Stimulated activated CD4-positive, alpha-beta T cell treated with anti-CD3 and anti-CD28 coated beads, Interleukin-1b, Interleukin-23, amount 100 ng/mL, for 1 hour (primary cell): ENCODE data around the gene PNPLA2.
A peak's percentile ranks its signal among the peaks of the same experiment; 100 is the strongest.

Experiments used
- DNase-seq, 2 donors: peaks; one replicate each; pipeline ENCODE4 v3.0.0-alpha.2; 2020; ENCODE audit warnings: low read depth in 2 of 2

The PNPLA2 gene

DNA sequence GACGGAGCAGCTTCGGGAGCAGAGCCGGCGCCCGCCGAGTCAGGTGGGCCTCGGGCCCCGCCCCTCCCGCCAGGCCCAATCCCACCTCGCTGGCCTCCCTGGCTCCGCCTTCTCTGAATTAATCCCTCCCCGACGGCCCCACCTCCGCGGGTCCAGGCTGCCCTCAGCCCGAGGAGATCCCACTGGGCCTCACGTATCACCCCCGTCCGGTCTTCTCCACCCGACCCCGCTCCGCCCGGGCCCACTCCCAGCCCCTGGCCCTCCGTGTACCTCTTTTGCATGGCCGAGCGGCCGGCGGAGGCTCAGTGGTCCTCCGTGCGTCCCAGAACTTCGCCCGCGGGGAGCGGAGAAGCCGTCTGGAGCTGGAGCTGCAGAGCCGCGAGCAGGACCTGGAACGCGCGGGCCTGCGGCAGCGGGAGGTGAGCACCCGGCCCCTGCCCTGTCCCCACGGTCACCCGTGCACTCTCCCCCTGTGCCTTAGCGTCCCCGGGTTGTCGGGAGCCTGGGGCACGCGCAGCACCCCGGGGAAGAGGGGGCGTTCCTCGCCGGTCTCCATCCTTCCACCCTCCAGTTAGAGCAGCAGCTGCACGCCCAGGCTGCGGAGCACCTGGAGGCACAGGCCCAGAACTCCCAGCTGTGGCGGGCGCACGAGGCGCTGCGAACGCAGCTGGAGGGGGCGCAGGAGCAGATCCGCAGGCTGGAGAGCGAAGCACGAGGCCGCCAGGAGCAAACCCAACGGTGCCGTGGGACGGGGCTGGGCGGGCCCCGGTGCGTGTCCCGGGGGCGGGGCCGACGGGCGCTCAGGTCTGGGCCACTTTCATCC is 11.8 kb downstream of the PNPLA2 start:
- no peak for DNase-seq

DNA sequence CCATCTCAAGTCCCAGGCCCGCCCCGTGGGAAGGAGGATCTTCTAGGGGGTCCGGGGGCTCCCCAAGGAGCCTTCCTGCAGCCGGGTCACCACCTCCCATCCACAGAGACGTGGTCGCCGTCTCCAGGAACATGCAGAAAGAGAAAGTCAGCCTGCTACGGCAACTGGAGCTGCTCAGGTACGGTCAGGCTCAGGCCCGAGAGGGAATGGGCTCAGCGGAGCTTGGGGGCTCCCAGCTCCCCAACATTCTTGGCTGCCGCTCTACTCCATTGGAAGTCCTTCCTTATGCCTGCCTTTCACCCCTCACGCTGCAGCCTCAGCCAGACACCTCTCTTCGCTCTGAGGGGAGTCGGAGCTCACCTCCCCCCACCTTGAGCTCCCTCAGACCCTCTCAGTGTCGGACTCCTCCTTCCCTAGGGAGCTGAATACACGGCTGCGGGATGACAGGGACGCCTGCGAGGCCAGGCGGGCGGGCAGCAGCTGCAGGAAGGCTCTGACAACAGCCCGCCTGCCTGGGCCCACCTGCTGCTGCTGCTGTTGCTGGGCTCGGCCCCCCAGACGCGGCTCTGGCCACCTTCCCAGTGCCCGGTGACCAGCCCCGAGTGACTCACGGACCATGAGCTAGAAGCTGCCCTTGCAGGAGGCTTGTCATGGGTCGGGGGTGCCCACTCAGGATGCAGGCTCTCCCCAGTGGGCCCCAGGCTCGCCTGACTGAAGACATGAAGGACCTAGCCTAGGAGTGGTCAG is 12.6 kb downstream of the PNPLA2 start:
- DNase-seq: no peak

DNA sequence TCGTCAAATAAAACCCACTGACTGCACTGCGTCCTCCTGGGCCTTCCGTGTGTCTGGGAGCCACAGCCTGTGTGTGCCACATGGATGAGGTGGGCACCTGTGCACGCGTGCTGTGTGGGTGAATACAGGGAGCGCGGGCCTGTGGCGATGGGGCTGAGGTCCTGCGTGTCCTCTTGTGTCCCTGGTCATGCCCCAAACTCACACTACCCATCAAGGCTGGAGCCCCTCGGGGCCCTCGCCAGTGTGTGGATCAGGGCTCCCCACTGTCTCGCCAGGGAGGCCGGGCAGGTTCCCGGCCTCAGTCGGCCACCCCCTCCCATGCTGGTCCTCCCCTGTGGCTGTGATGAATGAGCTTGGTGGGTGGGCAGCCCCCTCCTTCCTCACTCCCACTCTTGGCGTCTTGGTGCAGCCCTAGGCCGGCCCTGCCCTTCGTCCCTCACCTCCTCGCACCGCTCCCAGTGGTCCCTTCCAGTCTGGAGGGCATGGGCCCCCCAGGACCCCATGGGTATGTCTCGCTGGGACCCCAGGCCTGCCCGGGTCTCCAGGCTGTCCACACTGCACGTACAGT is 13.3 kb downstream of the PNPLA2 start:
- no peak for DNase-seq

DNA sequence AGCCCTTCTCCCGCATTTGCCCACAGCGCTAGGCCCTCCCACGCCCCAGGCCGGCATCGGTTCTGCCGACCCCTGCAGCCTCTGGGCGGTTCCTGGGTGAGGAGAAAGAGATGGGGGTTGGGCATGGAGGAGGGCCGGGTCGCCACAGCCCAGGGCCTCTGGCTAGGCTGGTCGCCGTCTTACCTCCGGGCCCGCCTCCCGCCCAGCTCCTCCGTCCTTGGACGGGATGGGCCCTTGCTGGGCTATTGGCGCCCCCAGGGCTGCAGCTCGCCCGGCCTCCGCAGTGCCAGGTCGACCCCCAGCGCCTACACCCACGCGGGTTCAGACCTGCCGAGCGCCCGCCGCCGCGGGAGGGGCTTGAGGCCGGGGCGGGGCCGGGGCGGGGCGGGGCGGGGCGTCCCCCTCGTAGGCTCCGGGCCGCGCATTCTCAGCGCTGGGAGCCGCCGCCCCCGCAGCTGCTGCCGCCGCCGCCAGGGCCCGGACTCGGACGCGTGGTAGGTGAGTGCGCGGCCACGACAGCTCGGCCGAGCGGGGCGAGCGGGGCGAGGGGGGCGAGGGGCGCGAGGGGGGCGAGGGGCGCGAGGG is 13.9 kb downstream of the PNPLA2 start, which contains the start of gene CD151:
CD151 (plus strand) TSS at position 424 of the 585 bp plus-strand sequence. CDS start 3,118 bp downstream, outside the sequence.
- no peak for DNase-seq

DNA sequence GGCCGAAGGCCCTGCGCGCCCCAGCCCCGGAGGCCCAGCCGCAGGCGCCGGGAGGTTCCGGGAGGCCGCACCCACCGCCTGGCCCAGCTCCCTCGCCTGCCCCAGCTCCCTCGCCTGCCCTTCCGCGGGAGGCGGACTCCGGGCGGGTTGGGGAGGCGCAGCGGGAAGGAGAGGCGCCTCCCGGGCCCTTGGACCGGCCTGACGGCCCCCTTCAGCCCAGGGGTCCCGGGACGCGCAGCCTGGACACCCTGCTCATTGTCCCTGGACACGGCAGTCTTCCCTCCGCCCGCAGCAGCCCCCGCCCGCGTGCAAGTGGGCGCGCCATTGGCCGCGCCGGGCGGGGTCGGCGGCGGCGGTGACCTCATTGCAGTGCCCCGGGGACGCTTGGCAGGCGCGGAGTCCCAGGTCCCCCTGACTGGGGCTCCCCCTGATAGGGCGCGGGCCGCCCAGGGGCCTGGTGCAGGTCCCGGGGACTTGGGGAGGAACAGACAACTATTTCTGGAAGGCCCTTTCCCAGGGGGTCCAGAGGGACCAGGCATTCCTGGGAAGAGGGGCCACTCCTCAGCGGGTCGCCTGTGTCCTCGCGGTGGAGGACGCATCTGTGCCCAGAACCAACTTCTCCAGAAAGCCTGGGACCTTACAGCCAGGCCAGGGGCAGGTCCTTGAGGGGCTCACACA is 14.5 kb downstream of the PNPLA2 start:
- DNase-seq: no peak

DNA sequence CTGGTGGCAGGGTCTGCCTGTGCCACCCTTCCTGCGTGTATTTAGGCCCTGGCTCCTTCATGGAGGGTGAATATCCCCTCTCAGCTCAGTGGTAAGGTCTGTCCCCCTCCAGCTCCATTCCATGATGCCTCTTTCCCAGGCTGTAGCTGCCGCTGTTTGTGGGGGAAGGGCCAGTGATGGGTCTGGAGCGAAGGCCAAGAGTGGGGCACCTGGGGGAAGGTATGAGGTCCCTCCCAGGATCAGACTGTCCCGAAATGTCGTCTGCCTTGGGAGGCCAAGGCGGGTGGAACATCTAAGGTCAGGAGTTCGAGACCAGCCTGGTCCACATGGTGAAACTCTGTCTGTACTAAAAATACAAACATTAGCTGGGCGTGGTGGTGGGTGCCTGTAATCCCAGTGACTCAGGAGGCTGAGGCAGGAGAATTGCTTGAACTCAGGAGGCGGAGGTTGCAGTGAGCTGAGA is 15.2 kb downstream of the PNPLA2 start:
- DNase-seq: no peak

DNA sequence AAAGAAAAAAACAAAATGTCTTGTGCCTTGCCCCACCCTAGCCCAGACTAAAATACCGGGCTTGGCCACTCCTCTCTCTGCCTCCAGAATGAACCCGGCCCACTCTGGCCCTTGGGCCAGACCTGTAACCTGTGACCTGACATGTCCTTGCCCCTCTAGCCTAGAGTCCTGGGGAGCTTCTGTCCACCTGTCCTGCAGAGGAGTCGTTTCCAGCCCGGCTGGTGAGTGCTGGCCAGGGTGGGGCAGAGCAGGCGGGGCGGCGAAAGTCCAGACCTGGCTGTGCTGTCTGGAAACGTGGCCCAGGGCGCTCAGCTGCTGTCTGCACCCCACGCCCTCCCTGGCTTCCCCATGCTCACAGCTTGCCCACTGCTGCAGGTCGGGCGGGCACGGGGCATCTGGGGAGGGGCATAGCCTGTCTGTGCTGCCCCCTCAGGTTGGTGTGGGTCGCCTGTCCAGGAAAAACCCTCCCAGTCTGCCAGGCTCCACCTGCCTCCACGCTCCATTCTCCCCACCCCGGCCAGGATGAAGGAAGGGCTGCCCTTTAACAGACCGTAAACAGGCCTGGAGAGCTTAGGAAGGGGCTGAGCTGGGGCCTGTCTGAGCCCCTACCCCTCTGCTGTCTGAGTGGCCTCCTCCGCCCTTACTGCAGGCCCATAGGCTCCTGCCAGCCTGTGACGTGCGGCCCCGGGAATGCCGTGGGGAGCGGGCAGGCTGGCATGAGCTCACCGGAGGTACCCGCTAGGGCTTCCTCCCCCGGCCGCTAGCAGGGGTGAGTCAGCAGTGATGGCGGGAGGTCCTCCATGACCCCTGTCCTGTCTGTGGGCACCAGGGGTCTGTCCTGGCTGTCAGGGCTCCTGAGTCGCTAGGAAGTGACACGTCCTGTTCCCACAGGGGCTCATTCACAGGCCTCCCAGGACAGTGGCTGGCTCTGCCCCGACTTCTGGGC is 15.9 kb downstream of the PNPLA2 start:
- DNase-seq: no peak

DNA sequence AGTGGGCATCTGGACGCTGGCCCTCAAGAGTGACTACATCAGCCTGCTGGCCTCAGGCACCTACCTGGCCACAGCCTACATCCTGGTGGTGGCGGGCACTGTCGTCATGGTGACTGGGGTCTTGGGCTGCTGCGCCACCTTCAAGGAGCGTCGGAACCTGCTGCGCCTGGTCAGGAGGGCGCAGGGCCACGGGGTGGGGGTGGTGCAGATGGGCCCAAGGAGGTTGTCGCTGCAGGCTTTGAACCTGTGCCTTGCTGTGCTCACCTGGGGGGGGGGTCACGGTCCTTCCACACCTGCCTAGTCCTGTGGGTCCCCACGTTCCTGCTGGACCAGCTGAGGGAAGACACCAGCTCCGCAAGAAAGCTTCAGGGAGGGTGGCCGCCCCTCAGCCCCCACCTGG is 17.6 kb downstream of the PNPLA2 start:
- no peak for DNase-seq

DNA sequence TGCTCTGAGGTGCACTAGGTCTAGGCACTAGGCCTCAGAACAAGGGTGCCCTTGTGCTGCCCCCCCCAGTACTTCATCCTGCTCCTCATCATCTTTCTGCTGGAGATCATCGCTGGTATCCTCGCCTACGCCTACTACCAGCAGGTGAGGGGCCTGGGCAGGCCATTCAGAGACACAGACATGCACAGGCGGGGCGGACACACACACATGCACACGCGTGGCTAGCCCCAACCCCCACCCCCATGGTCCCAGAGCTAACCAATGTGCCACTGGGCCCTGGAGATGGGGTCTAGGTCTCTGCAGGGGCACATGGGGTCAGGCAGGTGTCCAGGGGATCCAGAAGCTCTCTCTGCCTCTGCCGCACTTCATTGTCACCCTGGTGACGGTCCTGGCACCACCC is 18.0 kb downstream of the PNPLA2 start:
- DNase-seq: no peak

DNA sequence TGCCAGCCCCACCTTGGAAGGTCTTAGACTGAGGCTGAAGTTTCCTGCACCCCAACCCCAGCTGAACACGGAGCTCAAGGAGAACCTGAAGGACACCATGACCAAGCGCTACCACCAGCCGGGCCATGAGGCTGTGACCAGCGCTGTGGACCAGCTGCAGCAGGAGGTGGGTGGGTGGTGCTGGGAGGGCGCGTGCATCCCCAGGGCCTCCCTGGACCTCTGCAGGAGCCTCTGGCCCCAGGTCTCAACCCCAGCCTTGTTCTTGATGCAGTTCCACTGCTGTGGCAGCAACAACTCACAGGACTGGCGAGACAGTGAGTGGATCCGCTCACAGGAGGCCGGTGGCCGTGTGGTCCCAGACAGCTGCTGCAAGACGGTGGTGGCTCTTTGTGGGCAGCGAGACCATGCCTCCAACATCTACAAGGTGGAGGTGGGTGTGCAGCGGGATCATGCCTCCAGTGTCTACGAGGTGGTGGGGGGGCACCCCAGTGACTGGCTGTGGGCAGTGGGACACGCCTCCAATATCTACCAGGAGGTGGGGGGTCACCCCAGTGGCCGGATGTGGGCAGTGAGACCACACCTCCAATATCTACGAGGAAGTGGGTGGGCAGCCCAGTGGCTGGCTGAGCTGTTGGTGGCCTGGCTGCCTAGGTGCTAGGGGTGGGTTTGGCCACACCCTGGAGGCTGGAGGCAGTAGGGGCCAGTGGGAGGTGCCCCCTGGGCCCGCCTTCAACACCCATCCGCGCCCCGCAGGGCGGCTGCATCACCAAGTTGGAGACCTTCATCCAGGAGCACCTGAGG is 18.7 kb downstream of the PNPLA2 start:
- DNase-seq: no peak

DNA sequence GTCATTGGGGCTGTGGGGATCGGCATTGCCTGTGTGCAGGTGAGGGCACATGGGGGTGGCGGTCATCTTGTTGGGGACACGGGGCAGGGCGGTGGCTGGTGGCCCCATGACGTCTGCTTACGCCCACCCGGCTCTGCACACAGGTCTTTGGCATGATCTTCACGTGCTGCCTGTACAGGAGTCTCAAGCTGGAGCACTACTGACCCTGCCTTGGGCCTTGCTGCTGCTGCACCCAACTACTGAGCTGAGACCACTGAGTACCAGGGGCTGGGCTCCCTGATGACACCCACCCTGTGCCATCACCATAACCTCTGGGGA is 19.2 kb downstream of the PNPLA2 start:
- no peak for DNase-seq

DNA sequence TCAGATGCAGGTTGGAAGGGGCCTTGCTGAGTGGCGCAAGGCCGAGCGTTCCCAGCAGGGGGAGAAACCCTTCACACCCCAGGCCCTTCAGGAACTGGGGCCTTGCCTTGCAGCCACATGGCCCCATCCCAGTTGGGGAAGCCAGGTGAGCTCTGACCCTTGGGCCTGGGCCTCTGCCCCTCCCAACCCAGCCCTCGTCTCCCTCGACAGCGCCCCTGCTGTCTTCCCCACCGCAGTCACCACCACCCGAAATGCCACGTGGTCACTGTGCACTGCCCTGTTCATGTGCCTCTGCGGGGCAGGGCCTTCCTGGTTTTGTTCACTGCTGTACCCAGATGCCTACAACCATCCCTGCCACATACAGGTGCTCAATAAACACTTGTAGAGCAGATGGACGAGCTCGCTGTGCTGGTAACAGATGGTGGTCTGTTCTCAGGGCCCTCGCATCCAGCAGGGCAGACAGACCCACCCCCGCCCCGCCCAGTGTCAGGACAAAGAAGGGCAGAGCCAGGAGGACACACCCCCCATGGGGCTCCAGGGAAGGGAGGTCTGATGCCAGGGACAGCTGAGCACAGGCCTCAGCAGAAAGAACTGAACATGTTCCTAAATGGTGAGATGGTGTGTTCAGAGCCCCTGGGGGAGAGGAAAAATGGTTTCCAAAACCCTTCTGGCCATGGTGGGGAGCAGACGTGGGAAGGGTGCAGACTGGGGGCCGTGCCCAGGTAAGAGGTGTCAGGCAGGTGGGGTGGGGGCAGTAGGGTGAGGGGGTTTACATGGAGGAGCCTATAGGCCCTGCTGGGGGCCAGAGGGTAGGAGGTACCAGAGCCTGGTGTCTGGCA is 19.9 kb downstream of the PNPLA2 start:
- DNase-seq: no peak

DNA sequence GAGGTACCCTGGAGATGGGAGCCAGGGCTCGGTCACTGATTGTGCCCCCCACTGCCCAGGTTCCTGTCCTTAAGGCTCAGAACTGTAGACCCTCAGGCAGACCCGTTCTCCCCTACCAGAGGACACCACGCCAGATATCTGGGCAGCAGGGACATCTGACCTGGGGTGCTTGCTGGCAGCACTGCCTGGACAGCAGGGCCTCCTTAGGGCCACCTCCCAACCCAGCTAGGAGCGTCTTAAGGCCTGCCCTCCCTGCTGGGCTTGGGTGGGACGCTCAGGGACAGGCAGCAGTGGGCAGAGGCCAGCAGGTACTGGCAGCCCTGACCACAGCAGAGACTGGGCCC is 20.5 kb downstream of the PNPLA2 start:
- no peak for DNase-seq

DNA sequence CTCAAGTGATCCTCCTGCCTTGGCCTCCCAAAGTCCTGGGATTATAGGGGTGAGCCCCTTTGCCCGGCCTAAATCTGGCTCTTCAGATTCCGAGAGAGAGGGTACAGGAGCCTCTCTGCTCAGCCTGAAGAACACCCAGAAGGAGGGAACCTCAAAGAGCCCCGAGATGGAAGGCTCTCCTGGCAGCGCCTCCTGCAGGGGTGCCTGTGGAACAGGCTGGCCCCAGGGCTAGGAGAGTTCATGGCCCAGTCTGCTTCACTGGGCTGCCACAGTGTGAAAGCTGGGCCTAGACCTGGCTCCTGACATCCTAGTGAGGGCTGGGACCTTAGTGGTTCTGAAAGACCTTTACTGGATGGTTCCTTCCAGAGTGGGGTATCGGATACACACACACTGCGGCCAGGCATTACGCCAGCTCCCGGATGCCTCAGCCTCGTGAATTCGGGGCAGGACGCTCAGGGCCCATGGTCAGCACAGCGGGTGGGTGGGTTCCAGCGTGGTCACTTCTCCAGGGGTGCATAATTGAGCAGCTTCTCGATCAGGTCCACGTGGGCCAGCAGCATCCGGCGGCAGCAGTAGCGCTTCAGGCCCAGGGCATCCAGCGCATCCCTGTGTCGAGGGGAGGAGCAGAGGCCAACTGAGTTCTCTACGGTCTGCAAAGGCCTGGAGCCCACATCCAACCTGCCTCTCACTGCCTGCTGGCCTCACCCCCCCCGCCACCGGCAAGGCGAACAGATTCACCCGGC is 21.3 kb downstream of the PNPLA2 start:
- no peak for DNase-seq

DNA sequence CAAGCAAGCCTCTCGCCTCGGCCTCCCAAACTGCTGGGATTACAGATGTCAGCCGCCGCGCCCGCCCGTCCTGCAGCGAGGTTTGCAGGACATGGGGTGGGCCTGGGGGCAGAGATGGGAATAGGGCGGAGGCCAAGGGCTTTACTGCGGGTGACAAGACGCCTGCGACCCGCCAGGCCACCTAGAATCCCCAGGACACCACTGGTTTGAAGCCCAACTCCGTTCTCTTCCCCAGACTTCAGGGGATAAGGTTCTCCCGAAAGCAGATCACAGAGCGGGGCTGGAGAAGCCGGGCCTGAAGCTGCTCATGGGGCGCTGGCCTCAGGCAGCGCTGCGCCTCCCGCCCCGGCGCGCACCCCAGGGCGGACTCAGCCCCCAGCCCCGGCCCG is 23.3 kb downstream of the PNPLA2 start:
- no peak for DNase-seq

DNA sequence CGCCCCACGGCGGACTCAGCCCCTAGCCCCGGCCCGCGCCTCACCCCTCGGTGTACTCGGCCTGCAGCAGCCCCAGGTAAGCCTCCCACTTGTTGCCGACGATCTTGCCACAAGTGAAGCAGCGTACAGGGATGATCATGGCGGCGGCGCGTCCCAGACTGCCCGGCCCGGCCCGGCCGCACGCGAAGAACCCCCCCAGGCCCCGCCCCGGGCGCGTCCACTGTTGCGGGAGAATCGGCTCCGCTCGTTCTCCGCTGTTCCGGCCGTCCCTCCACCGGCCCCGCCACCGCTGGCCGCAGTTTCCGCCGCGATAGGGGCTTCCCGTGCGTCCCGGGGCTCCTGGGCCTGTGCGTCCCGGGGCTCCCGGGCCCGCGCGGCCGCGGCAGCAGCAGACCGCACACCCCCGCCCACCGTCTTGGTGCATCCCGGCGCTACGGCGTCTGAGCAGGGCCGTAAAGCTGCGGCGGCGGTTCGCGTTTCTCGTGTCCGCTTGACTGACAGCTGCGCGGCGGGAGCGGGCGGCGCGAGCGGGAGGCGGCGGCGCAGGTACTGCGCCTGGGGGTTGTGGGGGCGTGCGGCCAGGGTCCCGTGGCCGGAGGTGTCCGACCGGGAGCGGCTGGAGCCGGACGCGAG is 23.8 kb downstream of the PNPLA2 start, which contains the start of the genes POLR2L and TSPAN4:
POLR2L (minus strand) TSS at position 160 of the 633 bp plus-strand sequence; CDS start at position 139, 21 bp downstream.
TSPAN4 (plus strand) TSS at position 483 of the 633 bp plus-strand sequence. CDS start 7,453 bp downstream, outside the sequence.
- peak; percentile 72 to 87 for DNase-seq

DNA sequence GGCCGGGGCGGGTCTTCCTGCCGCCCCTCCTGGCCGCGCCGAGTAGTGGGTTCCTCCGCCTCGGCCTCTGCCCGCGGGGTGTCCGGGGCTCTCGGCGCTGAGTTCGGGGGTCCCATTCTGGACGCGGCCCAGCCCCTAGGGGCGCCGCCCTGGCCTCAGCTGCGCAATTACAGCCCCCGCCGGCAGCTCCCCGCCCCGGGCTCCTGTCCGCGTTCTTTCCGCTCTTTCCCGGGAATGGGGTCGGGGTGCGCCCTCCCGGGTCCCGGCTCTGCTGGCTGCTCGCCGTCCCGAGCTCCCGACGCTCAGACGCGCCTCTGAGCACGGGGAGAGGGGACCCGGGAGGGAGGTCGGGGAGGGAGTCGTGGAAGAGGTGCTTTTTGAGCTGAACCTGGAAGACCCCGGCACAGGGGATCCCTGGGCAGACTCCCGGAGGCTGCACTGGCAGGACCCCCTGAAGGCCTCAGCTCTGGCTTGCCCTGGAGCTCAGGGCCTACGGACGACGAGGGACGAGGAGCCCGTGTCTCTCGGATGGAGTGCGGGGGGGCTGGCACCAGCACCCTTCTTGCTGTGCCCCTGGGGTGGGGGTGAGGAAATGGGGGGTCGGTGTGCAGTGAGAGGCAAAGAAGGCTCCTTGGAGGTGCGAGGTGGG is 24.5 kb downstream of the PNPLA2 start:
- DNase-seq: no peak
